Keratinocyte (primary cell): ENCODE measurements around the gene ARTN. TPM values are rescaled to one million over a fixed set of nuclear protein-coding genes. Genes with fewer than 3 reads are reported as not detected.

Experiments
- DNase-seq: peaks from one replicate; pipeline ENCODE4 v3.0.0-alpha.2; 2011; ENCODE audit warnings: low read depth, missing footprints, low spot score
- FAIRE-seq: peaks from 2 replicates; lab custom pipeline; 2011; peaks lifted over from hg19 to GRCh38; lab: Jason Lieb, UNC
- H2AFZ ChIP-seq: 2 replicates; pipeline ENCODE4 v1.6.0; 2012; ENCODE audit warnings: low read length, control low read depth, inconsistent platforms; ENCODE audit not compliant: control insufficient read depth
- H3K27ac ChIP-seq: 2 replicates; pipeline ENCODE4 v1.5.1; 2011; ENCODE audit warnings: low read length; ENCODE audit not compliant: control insufficient read depth, insufficient read depth
- H3K27me3 ChIP-seq: 3 replicates; pipeline ENCODE4 v1.6.0; 2011; ENCODE audit warnings: low read length; ENCODE audit not compliant: control insufficient read depth, insufficient read depth; ENCODE audit errors: extremely low read depth
- H3K36me3 ChIP-seq, 2 experiments: 2 replicates in 1 of 2; 3 replicates in 1 of 2; pipeline ENCODE4 v1.5.1; 2011; ENCODE audit warnings: low read length in 2 of 2, mild to moderate bottlenecking in 1 of 2; ENCODE audit not compliant: control insufficient read depth in 2 of 2, insufficient read depth in 2 of 2; ENCODE audit errors: extremely low read depth in 1 of 2
- H3K4me1 ChIP-seq: 3 replicates; pipeline ENCODE4 v1.5.1; 2011; ENCODE audit warnings: low read length; ENCODE audit not compliant: control insufficient read depth, insufficient read depth; ENCODE audit errors: extremely low read depth
- H3K4me2 ChIP-seq: 3 replicates; pipeline ENCODE4 v1.6.0; 2011; ENCODE audit warnings: low read depth, low read length; ENCODE audit not compliant: control insufficient read depth, insufficient read depth; ENCODE audit errors: extremely low read depth
- H3K4me3 ChIP-seq, 3 experiments: fragments of 200-600 bp in 1 of 3; sonication (generic) in 1 of 3; 2 replicates in 2 of 3; 3 replicates in 1 of 3; pipeline ENCODE4 v1.5.1; 2011 to 2016; ENCODE audit warnings: low read length in 3 of 3, mild to moderate bottlenecking in 3 of 3, control low read depth in 2 of 3, inconsistent platforms in 1 of 3, low read depth in 1 of 3, mixed read lengths in 1 of 3, mixed run types in 1 of 3, moderate library complexity in 1 of 3; ENCODE audit not compliant: control insufficient read depth in 2 of 3, insufficient read depth in 2 of 3; ENCODE audit errors: extremely low read depth in 1 of 3
- H3K79me2 ChIP-seq: 2 replicates; pipeline ENCODE4 v1.6.0; 2012; ENCODE audit warnings: low read length; ENCODE audit not compliant: control insufficient read depth, insufficient read depth
- H3K9ac ChIP-seq: 3 replicates; pipeline ENCODE4 v1.6.0; 2011; ENCODE audit warnings: low read length; ENCODE audit not compliant: control insufficient read depth, insufficient read depth; ENCODE audit errors: extremely low read depth
- H3K9me1 ChIP-seq: 3 replicates; pipeline ENCODE4 v1.6.0; 2011; ENCODE audit warnings: low read length; ENCODE audit not compliant: control insufficient read depth, insufficient read depth; ENCODE audit errors: extremely low read depth
- H3K9me3 ChIP-seq: 2 replicates; pipeline ENCODE4 v1.5.1; 2012; ENCODE audit warnings: low read depth, low read length; ENCODE audit not compliant: control insufficient read depth
- H4K20me1 ChIP-seq: 3 replicates; pipeline ENCODE4 v1.6.0; 2011; ENCODE audit warnings: low read length; ENCODE audit not compliant: control insufficient read depth, insufficient read depth; ENCODE audit errors: extremely low read depth
- CTCF ChIP-seq, 3 experiments: IDR thresholded peaks in 1 of 3; conservative IDR thresholded peaks in 1 of 3; optimal IDR thresholded peaks in 1 of 3; 2 replicates in 2 of 3; 3 replicates in 1 of 3; pipeline versions ENCODE3 to v1.5.1; 2011; ENCODE audit warnings: low read length in 3 of 3, mild to moderate bottlenecking in 3 of 3, moderate library complexity in 2 of 3, control low read depth in 1 of 3, inconsistent platforms in 1 of 3; ENCODE audit not compliant: insufficient read depth in 2 of 3; ENCODE audit errors: extremely low read depth in 1 of 3
- EZH2 ChIP-seq: IDR thresholded peaks from one replicate; pipeline ENCODE4 v1.6.1; 2012; ENCODE audit warnings: inconsistent platforms, mild to moderate bottlenecking, low read length, moderate library complexity
- dilution Hi-C: fragments of 300-500 bp; cut with MboI; formaldehyde crosslinking; loops from one replicate; pipeline ENCODE4 v1.7.0; 2020; ENCODE audit warnings: low sequenced_read_pairs; ENCODE audit not compliant: extremely low pct_ligation_motif_present
- polyA plus RNA-seq, 5 experiments: library from polyadenylated mRNA; depleted of rRNA in 3 of 5; stranded (reverse) in 3 of 5; stranded (forward) in 1 of 5; unstranded in 1 of 5; fragments of >200 nt; gene quantifications; 1 replicate in 1 of 5; 2 replicates in 3 of 5; 3 replicates in 1 of 5; pipeline versions ENCODE4 v1.2.1 to v1.2.3, GENCODE V29; 2011 to 2012; ENCODE audit warnings: missing spikeins in 2 of 5, low read depth in 1 of 5, low replicate concordance in 1 of 5

Gene ARTN
- polyA plus RNA-seq, 1 donor (not counting 4 experiments of a cell fraction or from before 2014, with no cell fraction given): 27.2 TPM

GRCh38 chr1:43910343-43910742 is 23.3 kb upstream of the ARTN start:
- Histone ChIP-seq H3K27ac (no peak overlapping the region), H3K9me3 (no peaks in the 10 kb centered on the region), H3K36me3 (peaks cover 0 to 5% of the 10 kb centered on the region in 2 experiments), H3K4me1 (peaks cover 37% of the 10 kb centered on the region), H3K27me3 (no peaks in the 10 kb centered on the region), H2AFZ (no peak overlapping the region), H3K4me3 (no peak overlapping the region), H3K9me1 (no peaks in the 10 kb centered on the region), H3K4me2 (no peak overlapping the region), H3K79me2 (peaks cover 4% of the 10 kb centered on the region), H3K9ac (no peak overlapping the region), H4K20me1 (no peaks in the 10 kb centered on the region)
- dilution Hi-C loops: no loop called here
- TF ChIP-seq CTCF (optimal IDR thresholded peaks at IDR 0.05 in 1 of 3, IDR thresholded peaks at IDR 0.05 in 1 of 3, conservative IDR thresholded peaks at IDR 0.05 in 1 of 3; ENCODE audit: extremely low read depth in 1 of 3, insufficient read depth in 2 of 3, low read length in 3 of 3) (no peak), EZH2 (no peak)
- no peak for DNase-seq
- FAIRE-seq: peak; percentile 48

- H3K4me2 ChIP-seq: peak overlapping the region; percentile 79
- peak; percentile 89 for DNase-seq
Measured at GRCh38 chr1:43912607-43913006, 21.0 kb upstream of the ARTN start.

More at GRCh38 chr1:43912607-43913006, 21.0 kb upstream of the ARTN start:
- dilution Hi-C loops: no loop called here
- Histone ChIP-seq H4K20me1 (no peaks in the 10 kb centered on the region), H3K9me1 (no peaks in the 10 kb centered on the region), H3K4me1 (peaks cover 55% of the 10 kb centered on the region), H3K9me3 (no peaks in the 10 kb centered on the region), H3K27me3 (no peaks in the 10 kb centered on the region), H3K79me2 (peaks cover 13% of the 10 kb centered on the region), H3K36me3 (peaks cover 0 to 5% of the 10 kb centered on the region in 2 experiments), H2AFZ (no peak overlapping the region), H3K9ac (peak overlapping the region; percentile 59), H3K4me3 (peak overlapping the region in 2 of 3 experiments; percentile 27 to 52), H3K27ac (peak overlapping the region; percentile 83)
- peak; percentile 99 for FAIRE-seq
- TF ChIP-seq CTCF (optimal IDR thresholded peaks at IDR 0.05 in 1 of 3, IDR thresholded peaks at IDR 0.05 in 1 of 3, conservative IDR thresholded peaks at IDR 0.05 in 1 of 3; ENCODE audit: extremely low read depth in 1 of 3, insufficient read depth in 2 of 3, low read length in 3 of 3) (no peak), EZH2 (no peak)
